AG04450 (cell line): ENCODE results near the gene SNRNP35. TPM values are rescaled to one million over a fixed set of nuclear protein-coding genes. Genes with fewer than 3 reads are reported as not detected.

Experiments
- CTCF ChIA-PET: fragments of 300-600, 350-600 bp; formaldehyde crosslinking; extraction: SDS; loops from one replicate; lab custom pipeline; 2022; ENCODE audit warnings: antibody characterized with exemption, inconsistent platforms; lab: Charles Lee
- POLR2A ChIA-PET: fragments of 350-600 bp; formaldehyde crosslinking; extraction: SDS; loops from one replicate; lab custom pipeline; 2021; ENCODE audit warnings: antibody characterized with exemption, inconsistent platforms; lab: Yijun Ruan, JAX
- DNase-seq: peaks from one replicate; pipeline ENCODE4 v3.0.0-alpha.2; 2011; ENCODE audit warnings: low read depth, low spot score
- H3K27ac ChIP-seq: one replicate; pipeline ENCODE4 v1.5.1; 2012; ENCODE audit warnings: low read depth, low read length, control low read depth
- H3K27me3 ChIP-seq: one replicate; pipeline ENCODE4 v1.6.0; 2012; ENCODE audit warnings: low read length; ENCODE audit not compliant: control insufficient read depth, insufficient read depth
- H3K4me3 ChIP-seq: 2 replicates; pipeline ENCODE4 v1.5.1; 2011; ENCODE audit warnings: mild to moderate bottlenecking, low read depth, low read length, control low read depth
- H3K9me3 ChIP-seq: 2 replicates; pipeline ENCODE4 v1.5.1; 2012; ENCODE audit warnings: low read length; ENCODE audit not compliant: control insufficient read depth, insufficient read depth
- polyA plus RNA-seq: library from polyadenylated mRNA; depleted of rRNA; stranded (reverse); fragments of >200 nt; gene quantifications from 2 replicates; pipeline ENCODE4 v1.2.3, GENCODE V29; 2011
- TF ChIP-seq, protein P1 (sequence below): IDR thresholded peaks from 2 replicates; pipeline ENCODE4 v1.5.1; 2011; ENCODE audit warnings: low read depth, low read length, control low read depth, inconsistent platforms

Gene SNRNP35
- polyA plus RNA-seq, 1 experiment: 13.0 TPM

DNA sequence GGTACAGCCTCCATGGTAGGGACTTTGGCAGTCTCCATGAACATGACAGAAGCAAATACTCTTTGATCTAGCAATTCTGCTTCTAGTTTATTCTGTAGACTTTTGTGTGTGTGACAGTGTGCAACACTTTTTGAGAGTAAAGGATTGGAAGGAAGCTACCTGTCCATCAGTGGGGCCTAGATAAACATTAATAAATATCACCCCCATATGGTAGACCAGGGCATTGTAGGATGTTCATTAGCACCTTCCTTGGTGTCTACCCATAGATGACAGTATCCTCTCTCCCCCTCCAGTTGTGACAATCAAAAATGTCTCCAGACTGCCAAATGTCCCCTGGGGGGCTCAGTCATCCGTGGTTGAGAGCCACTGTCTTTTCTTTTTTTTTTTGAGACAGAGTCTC lies 10.8 kb downstream of the SNRNP35 start:
- Histone ChIP-seq H3K4me3 (no peak overlapping the region), H3K27me3 (no peaks in the 10 kb centered on the region), H3K9me3 (no peaks in the 10 kb centered on the region), H3K27ac (no peak overlapping the region)
- ChIA-PET CTCF (interaction anchor here (0.6 kb wide), 1 partner anchor 104 kb away, joined by 3 read pairs; no protein-coding TSS in a partner anchor), POLR2A (interaction anchor here (0.7 kb wide), 1 partner anchor 54 kb away, joined by 5 read pairs; no protein-coding TSS in a partner anchor)
- DNase-seq: no peak
- TF ChIP-seq, protein P1, sequence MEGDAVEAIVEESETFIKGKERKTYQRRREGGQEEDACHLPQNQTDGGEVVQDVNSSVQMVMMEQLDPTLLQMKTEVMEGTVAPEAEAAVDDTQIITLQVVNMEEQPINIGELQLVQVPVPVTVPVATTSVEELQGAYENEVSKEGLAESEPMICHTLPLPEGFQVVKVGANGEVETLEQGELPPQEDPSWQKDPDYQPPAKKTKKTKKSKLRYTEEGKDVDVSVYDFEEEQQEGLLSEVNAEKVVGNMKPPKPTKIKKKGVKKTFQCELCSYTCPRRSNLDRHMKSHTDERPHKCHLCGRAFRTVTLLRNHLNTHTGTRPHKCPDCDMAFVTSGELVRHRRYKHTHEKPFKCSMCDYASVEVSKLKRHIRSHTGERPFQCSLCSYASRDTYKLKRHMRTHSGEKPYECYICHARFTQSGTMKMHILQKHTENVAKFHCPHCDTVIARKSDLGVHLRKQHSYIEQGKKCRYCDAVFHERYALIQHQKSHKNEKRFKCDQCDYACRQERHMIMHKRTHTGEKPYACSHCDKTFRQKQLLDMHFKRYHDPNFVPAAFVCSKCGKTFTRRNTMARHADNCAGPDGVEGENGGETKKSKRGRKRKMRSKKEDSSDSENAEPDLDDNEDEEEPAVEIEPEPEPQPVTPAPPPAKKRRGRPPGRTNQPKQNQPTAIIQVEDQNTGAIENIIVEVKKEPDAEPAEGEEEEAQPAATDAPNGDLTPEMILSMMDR: no peak

DNA sequence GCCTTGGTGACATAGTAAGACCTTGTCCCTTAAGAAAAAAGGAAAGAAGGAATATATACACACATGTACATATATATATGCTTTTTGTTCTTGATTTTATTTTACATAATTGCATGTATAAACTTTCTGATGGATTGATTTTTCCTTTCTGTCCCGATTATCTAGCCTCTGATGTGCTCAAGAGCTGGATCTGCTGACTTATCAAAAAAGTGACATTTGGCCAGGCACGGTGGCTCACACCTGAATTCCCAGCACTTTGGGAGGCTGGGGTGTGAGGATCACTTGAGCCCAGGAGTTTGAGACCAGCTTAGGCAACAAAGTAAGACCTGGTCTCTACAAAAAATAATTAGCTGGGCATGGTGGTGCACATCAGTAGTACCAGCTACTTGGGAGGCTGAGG lies 12.0 kb downstream of the SNRNP35 start:
- CTCF ChIA-PET: interaction anchor here (0.5 kb wide), 1 partner anchor 103 kb away, joined by 3 read pairs; no protein-coding TSS in a partner anchor
- POLR2A ChIA-PET: no interaction called here

DNA sequence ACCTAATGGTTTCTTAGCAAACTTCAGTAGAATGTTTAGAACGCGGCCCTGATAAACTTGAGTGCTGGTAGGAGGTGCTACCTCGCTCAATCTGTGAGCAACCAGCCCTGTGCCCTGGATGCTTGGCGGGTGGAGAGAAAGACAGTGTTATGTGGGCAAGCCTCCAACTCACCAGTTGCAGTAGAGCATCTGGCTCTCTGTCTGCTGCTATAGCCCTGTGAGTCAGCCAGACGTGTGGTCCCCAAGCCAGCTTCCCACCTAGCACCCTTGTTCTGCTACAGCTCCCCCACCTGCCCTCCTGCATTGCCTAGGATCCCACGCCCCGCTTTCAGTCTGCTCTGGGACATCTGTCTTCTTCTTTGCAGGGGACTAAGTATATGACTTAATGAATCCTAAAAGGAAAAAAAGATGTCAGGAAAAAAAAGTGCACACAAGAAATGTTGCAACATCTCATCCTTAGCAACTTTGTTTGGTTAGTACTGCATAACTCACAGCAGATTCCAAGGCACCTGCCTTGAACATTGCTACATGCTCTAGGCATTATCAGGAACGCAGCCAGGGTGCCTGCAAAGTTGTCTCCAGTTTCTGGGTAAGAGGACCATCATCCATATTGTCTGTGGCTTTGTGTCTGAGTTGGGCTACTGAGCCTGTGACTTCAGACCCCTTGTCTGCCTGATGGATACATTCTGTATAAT lies 13.6 kb downstream of the SNRNP35 start:
- TF ChIP-seq, protein P1: no peak
- DNase-seq: peak; percentile 84
- Histone ChIP-seq H3K27ac (peak overlapping the region; percentile 80), H3K4me3 (no peak overlapping the region), H3K27me3 (no peaks in the 10 kb centered on the region), H3K9me3 (no peaks in the 10 kb centered on the region)
- ChIA-PET POLR2A (interaction anchor here (0.8 kb wide), 1 partner anchor 14 kb away, joined by 11 read pairs; the partner anchor contains the start of gene SNRNP35), CTCF (no interaction called here)

More for the DNA sequence above, 12.0 kb downstream of the SNRNP35 start:
- DNase-seq: no peak
- no peaks in the 10 kb centered on the region for H3K9me3 ChIP-seq
- no peak overlapping the region for H3K4me3 ChIP-seq
- no peak overlapping the region for H3K27ac ChIP-seq
- no peaks in the 10 kb centered on the region for H3K27me3 ChIP-seq
- TF ChIP-seq, protein P1: no peak

DNA sequence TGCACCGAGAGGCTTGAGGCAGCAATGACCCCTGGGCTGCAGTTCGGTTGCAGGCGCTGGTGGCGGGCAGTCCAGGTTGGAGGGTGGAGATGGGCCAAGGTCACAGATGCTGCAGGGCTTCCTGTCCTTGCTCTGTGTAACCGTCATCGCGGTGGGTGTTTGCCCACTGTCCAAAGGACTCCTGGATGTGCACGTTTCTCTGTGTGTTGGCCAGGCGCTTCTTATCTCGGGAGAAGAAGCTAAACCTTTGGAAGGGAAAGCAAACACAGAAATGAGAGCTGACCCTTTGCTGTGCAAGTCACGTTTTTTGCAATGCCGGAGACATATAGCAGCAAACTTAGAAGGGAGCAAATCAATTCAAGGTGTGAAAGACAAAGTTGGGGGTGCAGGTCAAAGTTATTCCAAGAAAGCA lies 14.5 kb downstream of the SNRNP35 start:
- Histone ChIP-seq H3K27me3 (no peaks in the 10 kb centered on the region), H3K27ac (no peak overlapping the region), H3K4me3 (no peak overlapping the region), H3K9me3 (no peaks in the 10 kb centered on the region)
- POLR2A ChIA-PET: no interaction called here
- DNase-seq: no peak
- TF ChIP-seq, protein P1: no peak
- CTCF ChIA-PET: no interaction called here

DNA sequence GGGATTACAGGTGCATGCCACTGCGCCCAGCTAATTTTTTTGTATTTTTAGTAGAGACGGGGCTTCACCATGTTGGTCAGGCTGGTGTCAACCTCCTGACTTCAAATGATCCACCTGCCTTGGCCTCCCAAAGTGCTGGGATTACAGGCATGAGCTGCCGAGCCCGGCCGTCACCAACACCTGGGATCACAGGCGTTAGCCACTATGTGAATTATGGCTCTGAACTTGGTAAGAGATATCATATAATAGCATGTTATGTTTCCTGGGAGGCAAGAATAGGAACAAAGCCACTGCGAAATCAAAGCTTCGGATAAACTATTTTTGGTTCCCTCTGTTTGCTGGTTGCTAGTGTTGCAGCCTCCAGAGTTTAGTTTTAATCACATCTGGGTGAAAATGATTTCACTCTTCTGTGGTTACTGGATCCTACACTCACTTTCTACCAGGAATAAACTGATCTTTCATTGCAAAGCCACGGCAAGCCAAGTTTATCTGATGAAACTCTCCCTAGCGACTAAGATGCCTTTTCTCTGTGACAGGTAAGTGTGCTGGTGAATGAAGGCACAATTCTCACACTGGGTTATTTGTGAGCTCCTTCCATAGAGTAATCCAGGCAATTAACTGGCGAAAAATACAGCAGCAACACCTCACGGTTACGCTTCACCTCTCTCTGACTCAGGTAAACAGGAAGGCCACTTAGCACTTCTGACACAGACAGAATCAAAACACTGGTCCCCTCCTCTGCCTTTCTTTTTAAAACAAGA lies 16.7 kb downstream of the SNRNP35 start:
- CTCF ChIA-PET: interaction anchor here (0.6 kb wide), 1 partner anchor 33 kb away, joined by 5 read pairs; no protein-coding TSS in a partner anchor
- POLR2A ChIA-PET: no interaction called here
- no peaks in the 10 kb centered on the region for H3K27me3 ChIP-seq
- H3K27ac ChIP-seq: no peak overlapping the region
- TF ChIP-seq, protein P1: no peak
- H3K4me3 ChIP-seq: no peak overlapping the region
- DNase-seq: no peak
- H3K9me3 ChIP-seq: no peaks in the 10 kb centered on the region
